ENCODE data around the gene STXBP4.
"Not testable (repeated sequence)": the region's sequence is repeated elsewhere in the genome, so short reads cannot be mapped to it uniquely, and the experiment has no call there.

The STXBP4 gene

DNA sequence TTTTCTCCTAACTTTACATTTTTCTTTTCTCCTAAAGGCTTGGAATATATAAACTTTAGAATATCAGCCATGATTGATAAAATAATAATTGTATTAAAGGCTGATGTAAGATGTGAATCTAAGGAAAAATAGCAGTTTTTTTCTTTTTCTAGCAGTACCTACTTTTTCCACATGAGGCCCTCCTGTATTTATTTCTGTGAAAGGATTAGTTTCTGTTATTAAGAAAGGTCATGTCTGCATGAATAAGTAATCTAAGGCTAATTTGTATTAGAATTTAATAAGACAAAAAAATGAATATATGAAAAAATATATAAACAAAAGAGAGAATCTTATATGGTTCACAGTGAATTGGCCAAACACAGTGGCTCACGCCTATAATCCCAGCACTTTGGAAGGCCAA, 85.3 kb downstream of the STXBP4 start:
- no peaks in the 10 kb centered on the region for H3K4me1 ChIP-seq (ENCODE audit: insufficient read depth, low read length)
- H3K9me3 ChIP-seq (ENCODE audit: control insufficient read depth, insufficient read depth, low read length): no peaks in the 10 kb centered on the region
- no peak overlapping the region for H3K9ac ChIP-seq (ENCODE audit: low read depth, low read length)
- H3K36me3 ChIP-seq (ENCODE audit: insufficient read depth, low read length): no peaks in the 10 kb centered on the region

DNA sequence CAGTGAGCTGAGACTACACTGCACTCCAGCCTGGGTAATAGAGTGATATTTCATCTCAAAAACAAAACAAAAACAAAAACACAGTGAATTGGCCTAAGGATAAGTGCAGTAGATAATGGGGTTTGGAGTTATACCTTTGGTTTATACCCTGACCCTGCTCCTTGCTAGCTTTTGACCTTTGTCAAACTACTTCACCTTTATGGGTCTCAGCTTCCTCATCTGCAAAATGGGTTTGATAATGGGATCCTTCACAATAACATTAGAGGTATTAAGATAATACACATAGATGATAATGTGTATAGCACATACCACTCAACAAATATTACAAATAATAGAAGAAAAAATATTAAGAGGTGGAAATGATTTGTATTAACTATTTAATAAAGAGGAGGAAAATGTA, 85.9 kb downstream of the STXBP4 start:
- H3K4me1 ChIP-seq (ENCODE audit: insufficient read depth, low read length): no peaks in the 10 kb centered on the region
- no peak overlapping the region for H3K9ac ChIP-seq (ENCODE audit: low read depth, low read length)
- H3K9me3 ChIP-seq (ENCODE audit: control insufficient read depth, insufficient read depth, low read length): no peaks in the 10 kb centered on the region
- no peaks in the 10 kb centered on the region for H3K36me3 ChIP-seq (ENCODE audit: insufficient read depth, low read length)

DNA sequence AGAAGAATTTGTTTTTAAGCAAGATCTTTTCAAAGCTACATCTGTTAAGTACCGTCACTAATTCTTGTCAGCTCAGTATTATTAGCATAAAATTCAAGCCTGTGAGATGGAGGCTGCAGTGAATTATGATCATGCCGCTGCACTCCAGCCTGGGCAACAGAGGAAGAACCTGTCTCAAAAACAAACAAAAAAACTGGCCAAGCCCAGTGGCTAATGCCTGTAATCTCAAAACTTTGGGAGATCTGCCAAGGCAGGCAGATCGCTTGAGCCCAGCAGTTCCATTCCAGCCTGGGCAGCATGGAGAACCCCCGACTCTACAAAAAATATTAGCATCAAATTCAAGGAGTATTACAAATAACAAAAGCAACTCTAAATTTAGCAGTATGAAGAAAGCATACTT, 88.0 kb downstream of the STXBP4 start:
- H3K9me3 ChIP-seq (ENCODE audit: control insufficient read depth, insufficient read depth, low read length): no peaks in the 10 kb centered on the region
- no peaks in the 10 kb centered on the region for H3K4me1 ChIP-seq (ENCODE audit: insufficient read depth, low read length)
- no peaks in the 10 kb centered on the region for H3K36me3 ChIP-seq (ENCODE audit: insufficient read depth, low read length)
- no peak overlapping the region for H3K9ac ChIP-seq (ENCODE audit: low read depth, low read length)

DNA sequence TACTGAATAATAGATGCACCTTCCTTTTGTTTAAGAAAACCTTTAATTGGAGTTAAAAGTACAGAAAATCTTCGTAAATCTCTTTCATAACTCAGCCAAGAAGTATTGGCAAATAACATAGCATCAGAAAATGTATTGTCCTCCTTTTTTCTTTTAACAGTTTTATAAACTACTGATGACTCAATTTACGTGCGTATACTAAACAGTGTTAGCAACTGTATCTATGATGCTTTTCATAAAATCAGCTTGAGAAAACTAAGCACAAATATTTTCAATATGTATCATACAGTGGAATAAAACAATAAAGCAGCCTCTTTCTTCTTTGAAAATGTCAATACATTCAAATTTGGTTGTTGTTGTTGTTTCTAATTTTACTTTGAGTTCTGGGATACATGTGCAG, 88.6 kb downstream of the STXBP4 start:
- Histone ChIP-seq H3K9me3 (ENCODE audit: control insufficient read depth, insufficient read depth, low read length) (no peaks in the 10 kb centered on the region), H3K9ac (ENCODE audit: low read depth, low read length) (no peak overlapping the region), H3K4me1 (ENCODE audit: insufficient read depth, low read length) (no peaks in the 10 kb centered on the region), H3K36me3 (ENCODE audit: insufficient read depth, low read length) (no peaks in the 10 kb centered on the region)

DNA sequence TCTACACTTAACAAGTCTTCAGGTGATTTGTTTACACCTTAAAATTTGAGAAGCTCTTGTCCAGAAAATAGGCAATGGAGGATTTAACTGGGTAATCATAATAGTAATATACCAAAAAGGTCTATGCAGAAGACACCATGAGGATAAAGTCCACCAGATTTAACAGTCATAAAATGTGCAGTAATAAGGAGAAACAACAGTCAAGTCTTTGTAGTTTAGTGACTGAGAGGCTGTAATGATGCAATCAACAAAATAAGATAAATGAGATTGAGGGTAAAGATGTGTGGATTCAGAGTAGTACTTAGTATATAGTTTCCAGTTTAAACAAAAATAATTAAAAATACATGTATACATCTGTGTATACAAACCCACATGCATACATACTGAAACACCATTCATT, 91.2 kb downstream of the STXBP4 start:
- Histone ChIP-seq H3K36me3 (ENCODE audit: insufficient read depth, low read length) (no peaks in the 10 kb centered on the region), H3K9me3 (ENCODE audit: control insufficient read depth, insufficient read depth, low read length) (no peaks in the 10 kb centered on the region), H3K9ac (ENCODE audit: low read depth, low read length) (no peak overlapping the region), H3K4me1 (ENCODE audit: insufficient read depth, low read length) (no peaks in the 10 kb centered on the region)

DNA sequence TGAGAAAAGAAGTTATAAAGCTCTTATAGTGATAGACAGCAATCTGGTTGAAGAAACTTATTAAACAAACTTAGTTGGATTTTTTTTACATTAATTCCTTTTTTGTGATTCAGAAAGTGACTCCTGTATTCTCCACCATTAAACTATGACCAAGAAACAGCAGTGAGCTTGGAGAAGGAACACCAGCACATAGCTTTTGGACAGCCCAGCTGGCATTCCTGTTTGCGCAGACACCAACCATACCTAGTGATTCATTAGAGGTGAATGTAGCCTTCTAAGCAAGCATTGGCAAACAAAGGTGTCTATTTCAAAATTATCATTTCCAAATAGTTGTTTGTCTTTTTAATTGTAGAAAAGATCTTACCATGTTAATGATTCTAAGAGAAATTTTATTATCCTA, 94.4 kb downstream of the STXBP4 start:
- Histone ChIP-seq H3K9me3 (ENCODE audit: control insufficient read depth, insufficient read depth, low read length) (no peaks in the 10 kb centered on the region), H3K4me1 (ENCODE audit: insufficient read depth, low read length) (peaks cover 6% of the 10 kb centered on the region; the same call in 1 of the 2 replicates), H3K9ac (ENCODE audit: low read depth, low read length) (no peak overlapping the region), H3K36me3 (ENCODE audit: insufficient read depth, low read length) (no peaks in the 10 kb centered on the region)

DNA sequence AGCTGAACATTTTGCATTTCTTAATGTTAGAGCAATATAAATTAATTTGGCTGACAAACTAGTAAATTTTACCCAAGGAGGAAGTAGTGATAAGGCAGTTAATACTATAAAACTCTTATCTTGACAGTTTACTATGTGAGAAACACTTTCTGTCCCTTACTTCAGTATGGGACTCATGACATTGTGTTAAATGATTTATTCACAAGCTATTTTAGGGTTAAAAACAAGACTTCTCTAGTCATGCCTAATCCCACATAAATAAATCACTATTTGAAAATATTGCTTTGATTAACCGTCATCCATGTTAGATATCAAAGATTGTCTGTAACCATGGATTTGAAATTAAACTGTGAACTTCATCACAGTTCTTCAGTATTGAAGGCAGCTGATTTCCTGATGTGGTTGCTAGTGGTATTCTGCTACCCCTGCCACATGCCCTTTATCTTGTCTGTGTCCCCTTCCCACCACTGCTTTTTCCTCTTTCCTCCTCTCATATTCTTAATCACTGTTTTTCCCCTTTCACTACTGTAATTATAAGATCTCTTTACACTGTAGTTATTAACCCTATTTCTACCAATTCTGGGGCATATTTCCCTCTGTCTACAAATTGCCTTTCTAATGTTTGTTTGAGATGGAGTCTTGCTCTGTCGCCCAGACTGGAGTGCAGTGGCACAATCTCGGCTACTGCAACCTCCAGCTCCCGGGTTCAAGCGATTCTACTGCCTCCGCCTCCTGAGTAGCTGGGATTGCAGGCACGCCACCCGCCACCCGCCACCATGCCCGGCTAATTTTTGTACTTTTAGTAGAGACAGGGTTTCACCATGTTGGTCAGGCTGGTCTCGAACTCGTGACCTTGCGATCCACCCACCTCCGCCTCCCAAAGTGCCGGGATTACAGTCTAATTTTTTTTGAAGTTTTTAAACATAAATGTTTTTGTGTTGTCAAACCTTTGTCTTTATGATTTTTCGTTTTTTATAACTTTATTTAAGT, 95.6 kb downstream of the STXBP4 start:
- H3K9ac ChIP-seq (ENCODE audit: low read depth, low read length): no peak overlapping the region
- peaks cover 6% of the 10 kb centered on the region; the same call in 1 of the 2 replicates for H3K4me1 ChIP-seq (ENCODE audit: insufficient read depth, low read length)
- H3K9me3 ChIP-seq (ENCODE audit: control insufficient read depth, insufficient read depth, low read length): no peaks in the 10 kb centered on the region
- H3K36me3 ChIP-seq (ENCODE audit: insufficient read depth, low read length): no peaks in the 10 kb centered on the region

DNA sequence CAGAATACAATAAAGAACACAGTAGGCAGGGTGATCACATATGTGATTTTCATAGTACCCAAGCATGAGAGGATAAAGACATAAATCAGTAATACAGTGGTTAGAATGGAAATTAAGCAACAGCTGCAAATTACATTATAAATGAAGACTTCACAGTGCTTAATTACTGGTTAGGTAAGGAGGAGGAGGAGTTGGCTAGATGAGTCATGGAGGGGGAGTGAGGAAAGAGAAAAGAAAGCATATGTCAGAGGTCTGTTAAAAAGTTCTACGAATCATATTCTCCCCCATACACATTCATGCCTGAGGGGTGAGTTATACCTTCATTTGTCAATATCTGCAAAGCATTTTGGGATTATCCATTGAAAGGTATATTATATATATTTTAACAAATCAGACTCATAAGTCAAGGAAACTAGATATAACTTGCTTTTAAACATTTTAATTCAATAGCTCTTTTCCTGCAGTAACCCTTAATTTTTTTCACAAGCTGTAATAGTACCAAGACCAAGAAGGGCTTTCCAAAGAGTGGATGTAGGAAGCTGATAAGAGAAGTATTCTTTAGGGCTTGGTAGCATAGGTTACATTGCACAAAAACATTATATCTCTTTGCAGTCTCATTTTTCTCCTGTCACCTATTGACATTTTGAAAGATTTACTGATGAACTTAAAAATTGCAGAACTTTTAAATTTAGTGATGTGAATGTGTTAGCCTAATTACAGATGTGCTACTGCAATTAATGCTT, 99.3 kb downstream of the STXBP4 start:
- Histone ChIP-seq H3K9me3 (ENCODE audit: control insufficient read depth, insufficient read depth, low read length) (no peaks in the 10 kb centered on the region), H3K9ac (ENCODE audit: low read depth, low read length) (no peak overlapping the region), H3K4me1 (ENCODE audit: insufficient read depth, low read length) (peaks cover 6% of the 10 kb centered on the region; the same call in 1 of the 2 replicates), H3K36me3 (ENCODE audit: insufficient read depth, low read length) (no peaks in the 10 kb centered on the region)

DNA sequence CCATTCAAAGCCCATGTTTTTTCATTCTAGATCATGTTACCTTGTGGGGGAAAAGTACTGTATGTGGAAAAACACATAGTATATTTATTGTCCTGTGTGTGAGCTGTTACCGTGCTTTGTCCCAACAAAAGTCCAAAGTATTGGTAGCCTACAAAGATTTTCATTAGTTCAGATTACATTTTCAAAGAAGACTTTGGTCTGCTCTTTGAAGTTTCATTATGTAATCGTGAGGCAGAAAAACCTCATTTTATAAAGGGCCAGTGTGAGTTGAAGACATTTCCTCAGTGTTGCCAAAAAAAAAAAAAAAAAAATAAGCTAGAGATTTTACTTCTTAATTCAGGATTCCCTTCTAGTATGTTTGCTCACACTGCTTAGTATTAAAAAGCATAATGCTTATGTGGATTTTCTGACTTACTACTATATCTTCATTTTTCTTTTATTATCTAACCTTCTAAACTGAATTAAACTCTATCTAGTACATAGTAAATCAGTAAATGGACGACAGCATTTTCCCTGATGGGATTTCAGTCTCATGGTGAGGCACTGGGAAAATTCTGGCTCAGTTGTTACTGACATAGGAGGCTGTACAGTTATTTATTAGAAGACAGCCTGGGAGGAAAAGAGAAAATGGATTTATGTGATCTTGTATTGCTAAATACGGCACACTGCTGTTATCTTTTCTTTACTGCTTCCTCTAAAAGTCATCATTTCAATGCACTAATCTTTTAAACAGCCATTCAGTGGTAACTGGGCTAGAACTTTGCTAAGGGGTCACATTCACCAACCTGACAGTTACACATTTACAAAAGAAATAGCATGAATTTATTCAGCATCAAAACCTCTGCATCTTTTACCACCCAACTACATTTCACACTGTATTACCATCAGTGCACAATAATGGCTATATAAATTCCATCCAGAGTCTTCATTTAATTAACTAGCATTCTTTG, 100.6 kb downstream of the STXBP4 start:
- peaks cover 9% of the 10 kb centered on the region; the same call in 1 of the 2 replicates for H3K4me1 ChIP-seq (ENCODE audit: insufficient read depth, low read length)
- no peaks in the 10 kb centered on the region for H3K9me3 ChIP-seq (ENCODE audit: control insufficient read depth, insufficient read depth, low read length)
- H3K36me3 ChIP-seq (ENCODE audit: insufficient read depth, low read length): no peaks in the 10 kb centered on the region
- no peak overlapping the region for H3K9ac ChIP-seq (ENCODE audit: low read depth, low read length)

DNA sequence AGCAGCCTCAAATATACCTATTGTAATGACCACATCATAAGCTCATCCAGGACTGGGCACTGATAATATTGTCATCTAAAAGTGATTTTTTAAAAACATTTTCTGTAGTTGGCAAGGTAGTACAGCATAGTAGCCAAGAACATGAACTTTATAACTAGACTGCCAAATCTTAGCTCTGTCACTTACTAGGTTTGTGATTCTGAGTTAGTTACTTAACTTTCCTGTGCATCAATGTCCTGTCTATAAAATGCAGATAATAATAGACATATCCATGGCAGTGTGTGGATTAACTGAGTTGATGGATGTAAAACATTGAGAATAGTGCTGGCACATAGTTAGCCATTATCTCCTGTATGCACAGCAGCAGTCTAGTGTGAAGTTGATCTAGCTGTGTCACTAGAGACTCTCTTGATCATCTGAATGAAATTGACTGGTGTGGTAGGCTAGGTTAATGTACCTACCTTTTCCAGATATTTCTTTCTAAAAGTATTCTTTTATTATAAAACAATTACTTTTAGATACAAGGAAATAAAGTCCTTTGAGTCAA, 101.5 kb downstream of the STXBP4 start:
- Histone ChIP-seq H3K9ac (ENCODE audit: low read depth, low read length) (no peak overlapping the region), H3K36me3 (ENCODE audit: insufficient read depth, low read length) (no peaks in the 10 kb centered on the region), H3K4me1 (ENCODE audit: insufficient read depth, low read length) (peaks cover 9% of the 10 kb centered on the region; the same call in 1 of the 2 replicates), H3K9me3 (ENCODE audit: control insufficient read depth, insufficient read depth, low read length) (no peaks in the 10 kb centered on the region)

DNA sequence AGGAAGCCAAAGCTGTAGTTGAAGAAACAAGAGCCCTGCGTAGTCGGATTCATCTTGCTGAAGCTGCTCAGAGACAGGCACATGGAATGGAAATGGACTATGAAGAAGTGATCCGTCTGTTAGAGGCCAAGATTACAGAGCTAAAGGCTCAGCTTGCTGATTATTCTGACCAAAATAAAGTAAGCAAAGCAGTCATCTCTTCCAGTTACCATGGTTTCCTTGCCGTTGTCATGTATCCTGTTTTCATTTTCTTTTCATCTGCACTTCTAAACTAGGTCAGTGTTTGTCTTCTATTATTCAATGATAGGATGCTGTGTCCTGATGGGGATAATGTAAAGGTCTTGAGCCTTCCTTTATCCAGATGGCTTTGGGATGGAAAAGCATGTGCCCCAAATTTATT, 104.3 kb downstream of the STXBP4 start:
- Histone ChIP-seq H3K36me3 (ENCODE audit: insufficient read depth, low read length) (no peaks in the 10 kb centered on the region), H3K9ac (ENCODE audit: low read depth, low read length) (no peak overlapping the region), H3K4me1 (ENCODE audit: insufficient read depth, low read length) (peaks cover 4% of the 10 kb centered on the region; the same call in 1 of the 2 replicates), H3K9me3 (ENCODE audit: control insufficient read depth, insufficient read depth, low read length) (no peaks in the 10 kb centered on the region)

DNA sequence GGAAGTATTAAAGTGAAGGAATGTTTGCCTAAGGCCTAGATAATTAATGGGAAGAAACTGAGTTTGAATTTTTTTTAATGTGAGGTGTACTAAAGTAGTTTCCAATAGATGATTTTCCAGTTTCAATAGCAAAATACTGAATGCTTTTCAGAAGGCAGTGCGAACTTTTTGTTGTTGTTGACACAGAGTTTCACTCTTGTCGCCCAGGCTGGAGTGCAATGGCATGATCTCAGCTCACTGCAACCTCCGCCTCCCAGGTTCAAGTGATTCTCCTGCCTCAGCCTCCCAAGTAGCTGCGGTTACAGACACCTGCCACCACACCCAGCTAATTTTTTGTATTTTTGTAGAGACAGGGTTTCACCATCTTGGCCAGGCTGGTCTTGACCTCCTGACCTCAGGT, 104.9 kb downstream of the STXBP4 start:
- H3K9ac ChIP-seq (ENCODE audit: low read depth, low read length); H3K9me3 ChIP-seq (ENCODE audit: control insufficient read depth, insufficient read depth, low read length); H3K4me1 ChIP-seq (ENCODE audit: insufficient read depth, low read length); H3K36me3 ChIP-seq (ENCODE audit: insufficient read depth, low read length): not testable (repeated sequence)

DNA sequence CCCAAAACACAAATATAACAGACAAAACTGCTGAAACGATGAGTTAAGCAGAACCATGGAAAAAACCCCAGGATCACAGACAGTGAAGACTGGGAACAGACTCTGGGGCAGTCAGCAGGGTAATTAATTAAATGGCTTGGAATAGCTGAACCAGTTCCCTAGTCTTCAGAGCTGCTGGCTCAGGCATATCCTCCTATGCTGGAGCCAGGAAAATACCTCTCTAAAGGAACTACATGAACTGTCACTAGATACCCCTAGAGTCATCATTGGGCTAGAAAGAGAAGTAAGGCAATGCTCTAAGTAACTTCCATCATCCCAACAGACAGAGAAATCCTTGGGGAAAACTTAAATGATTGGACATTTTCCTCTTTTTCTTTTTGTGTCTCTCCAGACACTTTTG, 113.0 kb downstream of the STXBP4 start:
- Histone ChIP-seq H3K4me1 (ENCODE audit: insufficient read depth, low read length) (no peaks in the 10 kb centered on the region), H3K36me3 (ENCODE audit: insufficient read depth, low read length) (no peaks in the 10 kb centered on the region), H3K9me3 (ENCODE audit: control insufficient read depth, insufficient read depth, low read length) (no peaks in the 10 kb centered on the region), H3K9ac (ENCODE audit: low read depth, low read length) (no peak overlapping the region)

DNA sequence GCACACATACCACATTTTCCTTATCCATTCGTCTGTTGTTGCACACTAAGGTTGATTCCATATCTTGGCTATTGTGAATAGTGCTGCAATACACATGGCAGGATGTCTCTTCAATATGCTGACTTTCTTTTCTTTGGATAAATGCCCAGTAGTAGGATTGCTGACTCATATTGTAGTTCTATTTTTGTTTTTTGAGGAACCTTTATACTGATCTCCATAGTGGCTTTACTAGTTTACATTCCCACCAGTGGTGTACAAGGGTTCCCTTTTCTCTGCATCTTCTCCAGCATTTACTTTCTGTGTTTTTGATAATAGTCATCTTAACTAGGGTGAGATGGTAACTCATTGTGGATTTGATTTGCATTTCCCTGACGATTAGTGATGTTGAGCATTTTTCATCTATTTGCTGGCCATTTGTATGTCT, 118.1 kb downstream of the STXBP4 start:
- no peaks in the 10 kb centered on the region for H3K36me3 ChIP-seq (ENCODE audit: insufficient read depth, low read length)
- H3K9ac ChIP-seq (ENCODE audit: low read depth, low read length): no peak overlapping the region
- peaks cover 9% of the 10 kb centered on the region for H3K4me1 ChIP-seq (ENCODE audit: insufficient read depth, low read length)
- H3K9me3 ChIP-seq (ENCODE audit: control insufficient read depth, insufficient read depth, low read length): no peaks in the 10 kb centered on the region
